HG03196 (cell line): ENCODE data around the gene HUS1.
"Not testable (repeated sequence)": the region's sequence is repeated elsewhere in the genome, so short reads cannot be mapped to it uniquely, and the experiment has no call there.

ENCODE experiments used
- ATAC-seq: cut with Tn5 transposase; IDR thresholded peaks from one replicate; pipeline ENCODE4 v1.9.1; 2021; ENCODE audit not compliant: unreplicated experiment

The HUS1 gene

GRCh38 chr7:47979145-47979831 lies at the start of gene HUS1:
Gene HUS1 (minus strand): TSS chr7:47979615. CDS start chr7:47979519, 96 bp downstream.
- ATAC-seq, result peak; percentile 99

DNA sequence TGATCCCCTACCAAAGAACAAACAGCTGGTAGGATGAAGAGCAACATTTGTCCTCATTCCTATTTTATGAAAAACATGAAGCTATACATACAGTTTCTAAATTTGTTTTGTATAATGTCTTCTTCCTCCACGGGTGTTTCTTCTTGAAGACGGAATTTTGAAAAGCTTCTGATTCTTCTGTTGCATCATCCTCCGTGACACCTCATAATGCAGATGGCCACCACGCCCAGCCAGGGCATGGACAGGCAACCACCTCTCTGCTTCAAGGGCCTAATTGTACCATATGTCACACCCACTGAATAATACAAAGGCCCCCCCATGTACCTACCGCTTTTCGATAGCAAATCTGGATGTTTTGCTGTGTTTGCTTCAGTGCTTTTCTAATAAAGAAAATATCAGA lies 49.5 kb upstream of the HUS1 start, which contains the start of gene SUN3:
TSS of gene SUN3 (minus strand) at position 170 of the 400 bp plus-strand sequence. CDS start at position 1, 169 bp downstream.
- no peak for ATAC-seq

DNA sequence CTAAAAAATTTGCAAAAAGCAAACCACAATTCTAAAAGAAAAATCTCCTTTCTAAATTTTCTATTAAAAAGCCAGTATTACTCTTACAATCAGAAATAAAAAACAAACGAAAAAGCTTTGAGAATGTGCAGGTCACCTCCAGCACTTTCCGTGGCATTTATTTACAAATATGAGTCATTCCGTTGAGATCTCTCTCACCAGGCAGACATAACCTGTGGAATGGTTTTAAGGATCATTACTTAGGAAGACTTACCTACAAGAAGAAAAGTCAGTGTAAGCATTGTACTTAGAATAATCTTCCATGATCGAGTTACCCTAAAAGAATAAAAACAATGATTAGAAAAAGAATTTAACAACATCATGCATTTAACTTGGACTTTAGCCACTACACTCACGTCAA lies 46.2 kb upstream of the HUS1 start:
- no peak for ATAC-seq

- ATAC-seq, result no peak
These were observed 38.3 kb upstream of the HUS1 start for GRCh38 chr7:48017674-48018073.

- no peak for ATAC-seq
These were observed 37.2 kb upstream of the HUS1 start for GRCh38 chr7:48016641-48017040.

DNA sequence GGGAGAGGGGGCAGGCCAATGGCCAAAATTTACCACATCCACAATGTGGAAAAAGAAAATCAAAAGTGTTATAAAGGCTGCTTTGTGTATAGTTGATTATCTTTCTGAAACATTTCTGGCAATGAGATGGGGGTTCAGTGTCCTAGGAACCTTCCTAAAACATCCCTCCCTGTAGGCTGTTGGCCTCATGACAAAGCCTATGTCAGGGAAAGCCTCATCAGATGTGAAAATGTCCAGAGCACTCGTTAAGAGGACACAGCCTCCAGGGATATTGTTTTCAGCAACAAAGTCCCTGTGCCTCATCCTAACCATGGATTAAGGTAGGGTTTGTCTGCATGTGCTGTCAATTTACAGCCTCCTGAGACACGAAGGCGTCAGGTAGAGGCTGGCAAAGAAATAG lies 32.5 kb upstream of the HUS1 start:
- ATAC-seq, result no peak

- ATAC-seq, result no peak
These were observed 31.9 kb upstream of the HUS1 start for GRCh38 chr7:48011323-48011722.

DNA sequence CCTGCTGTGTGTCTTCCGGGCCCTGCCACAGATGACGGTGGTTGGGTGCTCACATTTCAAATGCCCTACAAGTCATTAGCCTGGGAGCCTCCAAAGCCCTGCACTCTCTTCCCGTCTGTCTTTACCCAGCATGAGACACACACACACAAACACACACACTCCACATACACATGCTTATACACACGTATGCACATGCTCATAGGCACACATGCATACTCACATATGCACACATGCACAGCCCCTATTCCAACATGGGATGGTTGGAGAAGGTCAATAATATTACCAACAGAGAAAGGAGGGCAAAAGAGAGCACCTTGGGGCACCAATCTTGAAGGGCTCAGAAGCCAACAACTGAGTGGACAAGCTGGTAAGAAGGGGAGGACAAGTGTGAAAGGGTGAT lies 30.5 kb upstream of the HUS1 start:
- ATAC-seq, result no peak

GRCh38 chr7:48009257-48009656 lies 29.8 kb upstream of the HUS1 start:
- ATAC-seq, result no peak

GRCh38 chr7:48006866-48007265 lies 27.5 kb upstream of the HUS1 start:
- ATAC-seq, result no peak

- ATAC-seq, result no peak
These were observed 25.2 kb upstream of the HUS1 start for GRCh38 chr7:48004638-48005037.

DNA sequence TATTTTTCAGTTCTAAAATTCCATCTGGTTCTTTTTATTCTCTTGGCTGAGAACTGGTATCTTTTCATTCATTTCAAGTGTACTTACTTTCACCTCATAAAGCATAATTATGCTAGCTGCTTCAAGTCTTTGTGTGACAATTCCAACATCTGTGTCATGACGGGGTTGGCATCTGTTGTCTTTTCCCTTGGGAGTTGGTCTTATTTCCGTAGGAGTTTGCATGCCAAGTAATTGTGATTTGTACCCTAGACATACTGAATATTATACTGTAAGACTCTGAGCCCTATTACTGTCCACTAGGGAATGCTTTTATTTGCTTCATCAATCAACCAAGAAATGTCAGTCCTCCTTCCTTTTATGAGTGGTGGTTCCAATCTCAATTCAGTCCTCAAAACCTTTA lies 24.6 kb upstream of the HUS1 start:
- no peak for ATAC-seq

DNA sequence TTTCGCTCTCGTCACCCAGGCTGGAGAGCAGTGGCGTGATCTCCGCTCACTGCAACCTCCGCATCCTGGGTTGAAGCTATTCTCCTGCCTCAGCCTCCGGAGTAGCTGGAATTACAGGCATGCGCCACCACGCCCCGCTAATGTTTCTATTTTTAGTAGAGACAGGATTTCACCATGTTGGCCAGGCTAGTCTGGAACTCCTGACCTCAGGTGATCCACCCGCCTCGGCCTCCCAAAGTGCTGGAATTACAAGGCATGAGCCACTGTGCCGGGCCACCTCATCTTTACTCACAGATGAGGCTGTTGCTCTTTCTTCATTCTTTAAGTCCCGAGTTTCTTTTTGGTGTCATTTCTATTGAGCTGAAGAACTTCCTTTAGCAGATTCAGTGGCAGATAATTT lies 20.7 kb upstream of the HUS1 start:
- not testable (repeated sequence) for ATAC-seq

DNA sequence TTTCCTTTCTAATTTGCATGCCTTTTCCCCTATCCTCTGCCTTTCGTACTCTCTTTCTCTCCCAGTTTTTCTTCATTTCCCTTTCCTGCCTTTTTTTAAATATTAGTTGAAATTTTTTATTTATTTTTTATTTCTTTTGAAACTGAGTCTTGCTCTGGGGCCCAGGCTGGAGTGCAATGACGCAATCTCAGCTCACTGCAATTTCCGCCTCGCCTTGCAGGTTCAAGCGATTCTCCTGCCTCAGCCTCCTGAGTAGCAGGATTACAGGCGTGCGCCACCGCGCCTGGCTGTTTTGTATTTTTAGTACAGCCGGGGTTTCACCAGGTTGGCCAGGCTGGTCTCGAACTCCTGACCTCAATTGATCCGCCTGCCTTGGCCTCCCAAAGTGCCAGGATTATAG lies 20.0 kb upstream of the HUS1 start:
- ATAC-seq, result no peak

GRCh38 chr7:47992446-47992845 lies 13.0 kb upstream of the HUS1 start:
- no peak for ATAC-seq

- peak; percentile 99 for ATAC-seq
These were observed 12.4 kb upstream of the HUS1 start for GRCh38 chr7:47991741-47992311.

- no peak for ATAC-seq
These were observed 11.9 kb upstream of the HUS1 start for GRCh38 chr7:47991270-47991669.

DNA sequence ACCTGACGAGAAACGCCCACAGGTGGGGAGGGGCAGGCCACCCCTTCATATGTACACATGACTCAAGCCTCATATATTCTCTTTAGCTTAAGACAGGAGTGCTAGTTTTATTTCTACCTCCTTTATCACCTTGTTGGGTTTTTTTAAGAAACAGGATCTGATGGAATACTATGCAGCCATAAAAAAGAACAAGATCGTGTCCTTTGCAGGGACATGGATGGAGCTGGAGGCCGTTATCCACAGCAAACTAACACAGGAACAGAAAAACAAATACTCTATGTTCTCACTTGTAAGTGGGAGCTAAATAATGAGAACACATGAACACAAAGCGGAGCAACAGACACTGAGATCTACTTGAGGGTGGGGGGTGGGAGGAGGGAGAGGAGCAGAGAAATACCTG lies 11.2 kb upstream of the HUS1 start:
- ATAC-seq, result no peak

GRCh38 chr7:47989607-47990400 lies 10.4 kb upstream of the HUS1 start:
- ATAC-seq, result not testable (repeated sequence)

- no peak for ATAC-seq
These were observed 9.3 kb upstream of the HUS1 start for GRCh38 chr7:47988496-47989386.

DNA sequence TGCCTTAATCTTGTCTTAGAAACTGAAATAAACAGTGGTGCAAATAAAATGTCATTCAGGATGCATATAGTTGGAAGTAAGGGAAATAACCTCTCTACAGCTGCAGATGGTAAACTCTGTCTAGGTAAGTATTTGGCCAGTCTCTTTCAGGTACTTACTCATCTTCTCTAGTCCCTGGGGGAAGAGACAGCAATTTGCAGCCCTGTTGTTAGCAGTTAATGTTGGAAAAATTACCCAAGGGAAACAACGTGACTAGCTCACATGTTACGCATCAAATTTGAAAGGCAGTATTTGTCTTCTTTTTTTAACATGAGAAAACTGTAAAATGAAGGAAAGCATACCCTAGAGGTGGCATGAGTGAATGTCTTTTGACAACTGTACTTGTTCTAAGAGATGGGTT lies 3.2 kb upstream of the HUS1 start:
- ATAC-seq, result no peak
